GM19468 (cell line): ENCODE measurements around the gene FHAD1.
"Not testable (repeated sequence)": the region's sequence is repeated elsewhere in the genome, so short reads cannot be mapped to it uniquely, and the experiment has no call there.

Experiments
- ATAC-seq: cut with Tn5 transposase; IDR thresholded peaks from one replicate; pipeline ENCODE4 v1.9.1; 2021; ENCODE audit warnings: mild to moderate bottlenecking, moderate library complexity, moderate number of reproducible peaks; ENCODE audit not compliant: unreplicated experiment; ENCODE audit errors: extremely low read depth

FHAD1 gene

GRCh38 chr1:15297975-15298374 lies 51.0 kb downstream of the FHAD1 start:
- not testable (repeated sequence) for ATAC-seq

- no peak for ATAC-seq
These were observed 52.2 kb downstream of the FHAD1 start for GRCh38 chr1:15299179-15299578.

- no peak for ATAC-seq
These were observed 52.8 kb downstream of the FHAD1 start for GRCh38 chr1:15299806-15300205.

- ATAC-seq = no peak
These were observed 56.9 kb downstream of the FHAD1 start for GRCh38 chr1:15303935-15304334.

DNA sequence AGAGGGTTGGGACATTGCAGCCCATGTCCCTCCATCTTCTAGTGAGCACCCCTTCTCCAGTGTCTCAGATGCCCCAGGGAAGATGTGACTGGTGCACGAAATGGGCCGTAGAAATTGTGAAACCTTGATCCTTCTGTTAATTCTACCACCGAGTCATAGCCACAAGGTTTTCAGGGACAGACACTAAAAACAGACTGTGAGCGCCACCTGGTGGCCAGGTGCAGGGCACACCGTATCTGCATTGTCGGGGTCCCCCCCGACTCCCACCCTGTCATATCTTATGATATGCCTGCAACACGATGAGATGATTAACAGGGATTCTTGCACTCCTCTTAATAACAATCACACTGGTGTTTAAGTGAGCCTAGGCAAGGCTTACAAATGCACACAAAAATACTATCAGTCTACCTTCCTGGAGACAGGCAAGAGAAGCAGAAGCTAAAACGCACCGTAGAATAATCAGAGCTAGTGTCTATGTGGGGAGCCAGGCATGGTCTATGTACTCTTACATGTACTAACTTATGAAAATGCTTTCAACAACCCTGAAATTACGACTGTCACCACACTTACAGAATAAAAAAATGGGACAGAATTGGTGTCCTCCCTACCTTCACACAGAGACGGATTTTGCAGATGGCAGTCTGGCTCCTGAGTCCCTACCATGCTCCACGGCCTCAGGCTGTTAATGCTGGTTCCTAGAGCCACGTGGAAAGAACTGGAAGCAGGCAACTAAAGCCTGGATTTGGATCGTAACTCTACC lies 57.9 kb downstream of the FHAD1 start:
- no peak for ATAC-seq

GRCh38 chr1:15305468-15305770 lies 58.4 kb downstream of the FHAD1 start:
- ATAC-seq = no peak

- not testable (repeated sequence) for ATAC-seq
These were observed 59.3 kb downstream of the FHAD1 start for GRCh38 chr1:15306352-15306751.

DNA sequence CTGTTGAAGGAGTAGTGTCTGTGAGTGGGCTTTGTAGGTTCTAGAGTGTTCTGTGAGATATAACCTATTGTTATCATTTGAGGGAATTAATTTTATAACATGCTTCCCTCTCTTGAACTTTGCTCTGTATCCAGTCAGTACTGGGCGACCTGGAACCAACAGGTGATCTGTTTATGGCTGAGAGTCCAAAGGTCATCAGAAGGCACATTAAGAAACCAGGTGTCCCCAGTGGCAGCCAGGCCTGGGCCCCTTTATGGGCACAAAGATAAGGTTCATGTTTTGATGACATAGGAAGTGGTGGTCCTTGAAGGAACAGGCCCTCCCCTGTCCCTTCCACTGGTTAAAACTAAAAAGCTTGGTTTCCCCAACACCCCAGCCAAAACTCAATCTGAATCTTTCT lies 61.1 kb downstream of the FHAD1 start:
- no peak for ATAC-seq

DNA sequence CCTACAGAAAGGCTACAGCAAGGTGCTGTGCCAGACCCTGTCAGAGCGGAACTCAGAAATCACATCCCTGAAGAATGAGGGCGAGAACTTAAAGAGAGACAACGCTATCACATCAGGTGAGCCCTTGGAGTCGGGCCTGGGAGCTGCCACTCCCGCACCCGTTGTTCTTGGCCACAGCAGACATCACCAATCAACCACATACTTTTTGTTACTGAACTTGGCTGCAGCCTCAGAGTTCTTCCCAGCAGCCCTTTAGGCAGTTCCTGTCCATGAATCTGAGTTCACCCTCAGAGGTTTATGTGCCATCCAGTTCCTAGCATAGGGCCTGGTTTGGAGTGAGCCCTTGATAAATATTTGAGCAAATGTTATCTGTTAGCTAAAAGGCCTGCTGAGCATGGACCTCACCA lies 61.6 kb downstream of the FHAD1 start:
- no peak for ATAC-seq

DNA sequence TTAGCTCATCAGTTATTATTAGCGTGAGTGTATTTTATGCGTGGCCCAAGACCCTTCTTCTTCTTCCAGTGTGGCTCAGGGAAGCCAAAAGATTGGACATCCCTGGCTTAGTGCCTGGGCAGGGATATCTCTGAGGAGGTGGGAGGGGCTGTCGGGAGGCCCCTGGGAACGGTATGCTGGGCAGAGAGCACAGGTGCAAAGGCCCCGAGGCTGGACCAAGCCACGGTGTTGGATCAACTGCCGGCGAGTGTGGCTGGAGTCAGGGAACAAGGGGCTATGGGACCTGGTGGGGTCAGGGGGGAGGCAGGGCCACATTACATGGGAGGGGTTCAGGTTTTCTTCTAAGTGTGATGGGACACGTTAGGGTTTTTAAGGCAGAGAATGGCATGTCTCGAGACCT lies 62.7 kb downstream of the FHAD1 start:
- no peak for ATAC-seq

DNA sequence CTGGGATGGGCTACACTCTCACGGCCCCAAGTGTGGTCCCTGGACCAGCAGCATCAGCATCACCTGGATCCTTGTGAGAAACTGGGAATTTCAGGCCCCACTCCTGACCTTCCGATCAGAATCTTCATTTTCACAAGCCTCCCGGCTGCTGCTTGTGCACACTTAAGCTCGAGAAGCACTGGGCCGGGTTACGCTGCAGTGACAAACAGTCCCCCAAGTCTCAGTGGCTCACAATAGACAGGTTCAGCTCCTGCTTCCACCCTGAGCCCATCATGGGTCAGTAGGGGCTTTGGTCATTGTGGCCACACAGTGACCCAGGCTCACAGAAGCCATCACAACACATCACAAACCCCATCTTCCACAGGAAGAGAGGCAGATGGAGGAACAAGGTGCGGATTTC lies 63.5 kb downstream of the FHAD1 start:
- ATAC-seq = no peak

DNA sequence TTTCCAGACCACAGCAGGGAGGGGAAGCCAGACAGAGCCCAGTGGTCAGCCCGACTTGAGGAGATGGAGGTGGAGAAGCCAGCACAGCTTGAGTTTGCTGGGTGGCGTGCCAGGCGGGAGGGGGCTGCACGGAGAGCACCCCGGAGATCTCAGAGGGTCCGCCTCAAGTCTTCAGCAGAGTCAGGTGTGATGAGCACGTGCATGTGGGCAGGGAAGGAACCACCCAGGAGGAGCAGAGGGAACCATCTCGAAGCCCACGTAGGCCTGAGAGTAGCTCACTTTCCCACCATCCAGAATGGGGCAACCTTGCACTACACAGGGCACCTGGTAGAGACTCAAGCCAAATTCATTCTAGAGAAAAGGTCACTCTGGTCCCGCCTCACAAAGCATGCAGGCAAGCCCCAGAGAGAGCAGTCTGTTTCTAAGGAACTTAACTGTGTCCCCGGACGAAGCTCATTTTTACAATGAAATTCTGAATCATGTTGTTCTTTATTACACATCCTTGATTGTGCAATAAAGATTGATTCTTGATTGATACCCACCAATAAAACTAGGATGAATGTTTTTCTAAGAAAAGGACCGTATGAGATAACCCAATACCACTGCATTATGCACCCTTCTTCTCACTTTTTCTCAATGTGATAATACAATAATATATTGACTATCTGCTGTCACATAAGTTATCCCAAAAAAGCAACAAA lies 64.2 kb downstream of the FHAD1 start:
- ATAC-seq = no peak

DNA sequence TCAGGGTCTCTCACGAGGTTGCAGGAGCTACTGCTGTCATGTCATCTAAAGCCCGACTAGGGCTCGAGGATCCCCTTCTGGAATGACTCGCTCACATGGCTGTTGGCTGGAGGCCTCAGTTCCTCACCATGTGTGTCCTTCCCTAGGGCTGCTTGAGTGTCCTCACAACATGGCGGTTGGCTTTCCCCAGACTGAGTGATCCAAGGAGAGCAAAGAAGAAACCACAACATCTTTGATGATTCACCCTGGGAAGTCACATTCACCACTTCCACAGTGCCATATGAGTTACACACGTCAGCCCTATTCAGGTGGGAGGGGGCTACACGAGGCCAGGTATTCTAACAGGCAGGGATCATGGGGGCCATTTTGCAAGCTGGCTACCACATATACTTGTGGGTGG lies 64.9 kb downstream of the FHAD1 start:
- no peak for ATAC-seq

DNA sequence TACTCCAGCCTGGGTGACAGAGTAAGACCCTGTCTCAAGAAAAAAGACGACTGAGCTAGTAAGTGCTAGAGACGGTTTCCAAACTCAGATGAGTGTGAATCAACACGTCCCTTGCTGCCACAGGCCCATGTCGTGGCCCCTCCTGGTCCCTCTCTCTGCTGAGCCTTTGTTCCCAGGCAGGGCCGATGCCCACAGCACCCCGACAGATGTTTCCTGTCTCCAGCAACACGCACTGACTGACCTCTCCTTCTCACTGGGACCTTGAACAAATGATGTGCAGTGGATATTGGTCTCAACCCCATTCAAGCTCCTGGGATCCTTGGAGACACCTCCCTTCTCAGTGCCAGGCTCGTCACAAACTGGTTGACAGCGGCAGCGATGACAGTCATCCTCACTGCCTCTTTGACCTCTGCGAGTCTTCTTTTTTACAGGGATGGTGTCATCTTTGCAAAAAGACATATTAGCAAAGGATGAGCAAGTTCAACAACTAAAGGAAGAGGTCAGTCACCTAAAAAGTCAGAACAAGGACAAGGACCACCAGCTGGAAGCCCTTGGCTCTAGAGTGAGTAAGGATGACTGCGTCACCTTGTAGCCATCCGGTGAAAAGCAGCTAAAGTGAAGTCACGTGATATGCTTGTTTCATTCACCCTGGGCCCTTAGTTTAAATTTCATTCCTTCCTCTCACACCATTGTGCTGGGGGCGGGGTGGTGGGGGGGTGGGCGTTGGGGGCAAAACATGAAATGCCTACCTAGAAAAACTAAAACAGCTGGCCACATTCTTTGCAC lies 65.8 kb downstream of the FHAD1 start:
- ATAC-seq = no peak

DNA sequence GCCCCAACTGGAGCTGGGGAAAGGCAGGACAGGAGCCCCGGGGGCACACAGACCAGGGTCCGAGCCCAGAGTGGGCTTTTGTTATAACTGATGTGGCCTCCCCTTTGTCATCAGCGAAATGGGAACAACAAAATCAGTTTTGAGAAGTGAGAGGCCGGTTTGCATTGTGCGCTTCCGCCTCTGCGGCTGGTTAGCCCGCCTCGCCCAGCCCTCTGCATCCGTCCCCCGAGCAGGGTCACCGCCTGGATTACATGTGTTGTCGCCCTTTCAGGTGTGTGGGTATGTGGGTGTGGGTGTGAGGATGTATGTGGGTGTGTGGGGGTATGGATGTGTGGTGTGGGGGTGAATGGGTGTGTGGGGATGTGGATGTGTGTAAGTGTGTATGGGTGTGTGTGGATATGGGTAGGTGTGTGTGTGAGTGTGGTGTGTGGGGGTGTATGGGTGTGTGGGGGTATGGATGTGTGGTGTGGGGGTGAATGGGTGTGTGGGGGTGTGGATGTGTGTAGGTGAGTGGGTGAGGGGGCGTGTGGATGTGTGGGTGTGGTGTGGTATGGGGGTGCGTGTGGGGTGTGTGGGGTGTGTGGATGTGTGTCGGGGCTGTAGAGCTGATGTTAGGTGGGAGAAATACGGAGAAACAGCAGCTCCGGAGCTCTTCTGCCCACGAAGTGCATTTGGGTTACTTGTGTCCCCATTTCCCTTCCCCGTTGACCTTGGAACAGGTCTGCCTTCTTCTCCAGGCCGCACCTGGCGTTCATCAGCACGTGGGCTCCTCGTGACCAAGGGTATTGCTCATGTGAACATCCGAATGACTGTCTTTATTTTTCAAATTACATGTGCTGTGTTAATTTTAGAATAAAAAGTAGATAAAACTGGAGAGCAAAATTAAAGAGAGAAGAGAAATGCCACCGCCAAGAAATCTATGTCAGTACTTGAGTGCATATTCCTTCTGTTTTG lies 67.6 kb downstream of the FHAD1 start:
- ATAC-seq = no peak

DNA sequence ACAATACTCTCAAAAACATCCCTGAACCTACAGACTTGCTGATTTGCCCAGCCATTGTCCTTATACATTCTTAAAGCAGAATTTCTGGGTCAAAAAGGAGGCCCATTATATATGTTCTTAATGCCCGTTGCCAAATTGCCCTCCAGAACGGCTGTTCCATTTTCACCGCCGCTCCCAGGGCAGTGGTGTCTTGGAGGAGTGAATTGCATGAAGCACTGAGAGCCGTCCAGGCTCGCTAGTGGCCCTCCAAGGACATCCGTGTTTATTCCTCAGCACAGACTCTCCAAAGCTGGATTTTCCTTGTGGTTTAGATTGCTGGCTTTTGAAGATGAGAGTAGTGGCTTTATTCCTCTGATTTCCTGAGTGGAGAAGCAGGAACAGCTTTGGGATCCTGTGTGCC lies 68.8 kb downstream of the FHAD1 start:
- no peak for ATAC-seq

DNA sequence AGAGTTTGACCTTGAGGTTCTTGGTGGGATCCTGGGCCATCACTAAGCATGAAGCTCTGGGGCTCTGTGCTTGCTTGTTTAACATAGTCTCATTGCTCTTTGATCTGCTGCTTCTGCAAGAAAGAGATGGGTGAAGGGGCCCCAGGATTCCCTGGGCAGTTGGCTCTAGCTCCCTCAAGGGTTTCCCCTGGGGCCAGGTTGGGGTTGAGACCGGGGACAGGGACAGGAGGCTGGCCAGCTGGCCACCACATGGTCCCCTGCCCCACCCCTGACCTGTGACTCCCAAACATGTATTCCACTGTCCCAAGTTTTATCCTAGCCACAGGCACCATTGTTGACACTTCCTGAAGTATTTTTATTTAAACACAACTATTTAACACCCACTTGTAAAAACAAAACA lies 69.5 kb downstream of the FHAD1 start:
- ATAC-seq = no peak

GRCh38 chr1:15320267-15320666 lies 73.2 kb downstream of the FHAD1 start:
- no peak for ATAC-seq

DNA sequence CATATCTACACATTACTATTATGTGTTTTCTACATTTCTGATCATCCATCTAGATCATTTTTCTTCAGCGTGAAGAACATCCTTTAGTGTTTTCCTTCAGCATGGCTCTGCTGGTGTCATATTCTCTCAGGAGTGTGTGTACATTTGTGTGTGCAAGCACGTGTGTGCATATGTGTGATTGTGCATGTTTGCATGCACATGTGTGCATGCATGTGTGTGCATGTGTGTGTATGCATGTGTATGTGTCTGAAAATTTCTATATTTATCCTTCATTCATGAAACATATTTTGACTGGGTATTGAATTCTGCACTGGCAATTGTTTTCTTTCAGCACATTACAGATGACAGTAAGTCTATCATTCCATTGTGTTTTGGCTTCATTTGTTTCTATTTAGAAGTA lies 74.6 kb downstream of the FHAD1 start:
- ATAC-seq = no peak

GRCh38 chr1:15322648-15323350 lies 75.8 kb downstream of the FHAD1 start:
- ATAC-seq = no peak
